Lower leg skin (tissue), 3 donors: Measurements from ENCODE around the gene SHANK1.

Source experiments
- POLR2A ChIP-seq, 2 donors: fragments of 450-650 bp; IDR thresholded peaks; one replicate each; pipeline ENCODE4 v1.6.1; 2016 to 2017; ENCODE audit warnings: antibody characterized with exemption in 2 of 2, mild to moderate bottlenecking in 1 of 2, moderate library complexity in 1 of 2
- TF ChIP-seq, protein P1 (sequence below), 3 donors: fragments of 450-650 bp; IDR thresholded peaks; one replicate each; pipeline ENCODE4 v1.5.1; 2016; ENCODE audit warnings: antibody characterized with exemption in 3 of 3, mild to moderate bottlenecking in 3 of 3, moderate library complexity in 2 of 3

DNA sequence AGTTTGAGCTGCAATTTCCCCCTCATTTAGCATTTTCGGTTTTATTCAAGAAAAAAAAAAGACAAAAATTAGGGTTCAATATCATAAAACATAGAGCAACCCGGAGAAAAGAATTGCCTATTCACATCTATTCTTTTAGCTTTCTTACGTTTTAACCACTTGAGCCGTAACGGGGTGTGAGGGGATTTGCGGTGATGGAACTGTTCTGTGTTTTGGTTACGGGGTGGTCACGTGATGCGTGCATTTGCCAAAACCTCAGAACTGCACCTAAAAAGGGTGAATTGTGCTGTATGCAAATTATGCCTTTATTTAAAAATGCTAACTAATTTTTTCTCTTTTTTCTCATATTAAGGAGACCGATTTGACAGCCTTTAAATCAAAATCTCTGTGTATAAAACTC, 25.6 kb upstream of the SHANK1 start:
- TF ChIP-seq, protein P1, sequence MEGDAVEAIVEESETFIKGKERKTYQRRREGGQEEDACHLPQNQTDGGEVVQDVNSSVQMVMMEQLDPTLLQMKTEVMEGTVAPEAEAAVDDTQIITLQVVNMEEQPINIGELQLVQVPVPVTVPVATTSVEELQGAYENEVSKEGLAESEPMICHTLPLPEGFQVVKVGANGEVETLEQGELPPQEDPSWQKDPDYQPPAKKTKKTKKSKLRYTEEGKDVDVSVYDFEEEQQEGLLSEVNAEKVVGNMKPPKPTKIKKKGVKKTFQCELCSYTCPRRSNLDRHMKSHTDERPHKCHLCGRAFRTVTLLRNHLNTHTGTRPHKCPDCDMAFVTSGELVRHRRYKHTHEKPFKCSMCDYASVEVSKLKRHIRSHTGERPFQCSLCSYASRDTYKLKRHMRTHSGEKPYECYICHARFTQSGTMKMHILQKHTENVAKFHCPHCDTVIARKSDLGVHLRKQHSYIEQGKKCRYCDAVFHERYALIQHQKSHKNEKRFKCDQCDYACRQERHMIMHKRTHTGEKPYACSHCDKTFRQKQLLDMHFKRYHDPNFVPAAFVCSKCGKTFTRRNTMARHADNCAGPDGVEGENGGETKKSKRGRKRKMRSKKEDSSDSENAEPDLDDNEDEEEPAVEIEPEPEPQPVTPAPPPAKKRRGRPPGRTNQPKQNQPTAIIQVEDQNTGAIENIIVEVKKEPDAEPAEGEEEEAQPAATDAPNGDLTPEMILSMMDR (IDR thresholded peaks at IDR 0.05) = no peak
- TF ChIP-seq POLR2A (IDR thresholded peaks at IDR 0.05) = no peak
